Measurements from ENCODE around the gene TFF2.

TFF2 gene, protein sequence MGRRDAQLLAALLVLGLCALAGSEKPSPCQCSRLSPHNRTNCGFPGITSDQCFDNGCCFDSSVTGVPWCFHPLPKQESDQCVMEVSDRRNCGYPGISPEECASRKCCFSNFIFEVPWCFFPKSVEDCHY

GRCh38 chr21:42350927-42351426, at the start of gene TFF2:
Gene TFF2, minus strand, starts transcription at chr21:42350994. Its CDS starts 37 bp downstream, at chr21:42350957.
- no peak for DNase-seq

- no peak for DNase-seq
Measured at GRCh38 chr21:42400525-42400924, 49.7 kb upstream of the TFF2 start.

- DNase-seq, result no peak
Measured at GRCh38 chr21:42398436-42399028, 47.7 kb upstream of the TFF2 start.

- DNase-seq, result no peak
Measured at GRCh38 chr21:42397746-42398394, 47.1 kb upstream of the TFF2 start.

DNA sequence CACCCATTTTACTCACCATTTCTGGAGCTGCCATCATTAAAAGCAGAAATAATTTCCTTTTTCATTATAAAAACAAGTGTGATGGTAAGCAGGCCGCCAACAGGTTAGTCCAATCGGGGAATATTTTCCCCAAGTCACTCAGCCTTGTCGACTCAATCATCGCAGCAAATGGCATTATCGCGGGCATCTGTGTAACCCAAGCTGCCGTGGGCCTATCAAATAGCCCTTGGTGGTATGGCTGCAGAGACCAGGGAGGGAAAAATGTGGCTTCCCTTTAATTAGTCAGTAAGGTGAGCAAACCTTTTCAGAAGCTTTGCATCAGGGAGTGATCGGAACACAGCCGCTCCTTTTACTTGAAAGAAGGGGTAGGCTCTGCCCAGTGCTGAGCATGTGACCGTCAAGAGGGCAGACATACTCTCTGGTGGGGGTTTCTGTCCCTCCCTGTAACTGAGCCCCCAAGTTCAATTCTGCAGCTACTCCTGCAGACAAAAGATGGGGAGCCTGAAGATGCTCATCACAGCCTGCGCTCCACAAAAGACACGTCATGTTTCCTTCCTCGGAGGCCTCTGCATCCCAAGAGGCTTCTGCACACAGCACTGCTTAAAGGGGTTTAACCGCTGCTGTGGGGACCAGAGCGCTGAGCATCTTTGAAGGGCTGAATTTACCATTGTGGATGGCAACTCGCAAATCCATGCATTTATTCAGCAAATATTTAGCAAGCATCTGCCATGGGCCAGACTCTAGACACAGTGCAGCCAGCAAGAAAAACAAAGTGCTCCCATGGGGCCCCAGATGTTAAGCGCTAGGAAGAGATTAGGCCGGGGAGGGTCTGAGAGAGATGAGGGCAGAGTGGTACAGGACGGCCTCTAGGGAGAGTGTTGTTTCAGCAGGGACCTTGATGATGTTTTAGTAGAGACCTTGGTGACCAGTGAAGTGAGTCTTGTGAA, 46.3 kb upstream of the TFF2 start:
- no peak for DNase-seq

- no peak for DNase-seq
Measured at GRCh38 chr21:42395905-42396651, 45.3 kb upstream of the TFF2 start, which contains the start of gene TMPRSS3. Gene TMPRSS3, minus strand, starts transcription at chr21:42396052. Its CDS starts 635 bp downstream, at chr21:42395417.

- no peak for DNase-seq
Measured at GRCh38 chr21:42395302-42395701, 44.5 kb upstream of the TFF2 start.

- DNase-seq, result no peak
Measured at GRCh38 chr21:42393443-42393950, 42.7 kb upstream of the TFF2 start.

DNA sequence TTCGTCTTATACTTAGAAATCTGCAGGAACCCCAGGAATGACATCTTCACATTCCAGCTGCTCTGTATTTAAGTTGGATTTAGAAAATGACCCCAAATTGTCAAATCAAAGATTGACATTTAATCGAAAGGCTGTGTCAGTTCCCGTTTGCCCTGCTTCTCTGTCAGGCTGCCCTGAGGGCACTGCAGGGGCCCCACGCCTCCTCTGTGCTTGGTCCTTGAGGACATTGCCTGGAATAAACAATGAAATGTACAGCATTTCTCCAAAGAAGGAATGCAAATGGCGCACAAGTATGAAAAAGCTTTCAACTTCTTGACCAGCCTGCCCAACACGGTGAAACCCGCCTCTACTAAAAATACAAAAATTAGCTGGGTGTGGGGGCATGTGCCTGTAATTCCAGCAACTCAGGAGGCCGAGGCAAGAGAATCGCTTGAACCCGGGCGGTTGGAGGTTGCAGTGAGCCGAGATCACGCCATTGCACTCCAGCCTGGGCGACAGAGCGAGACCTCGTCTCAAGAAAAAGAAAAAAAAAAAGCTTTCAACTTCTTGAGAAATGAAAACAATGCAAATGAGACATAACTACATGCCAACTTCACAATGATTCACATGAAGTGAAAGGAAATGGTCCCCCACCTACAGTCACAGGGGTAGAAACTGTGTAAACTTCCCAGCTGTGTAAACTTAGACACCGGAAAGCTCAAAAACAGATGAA, 42.1 kb upstream of the TFF2 start:
- DNase-seq, result no peak

- DNase-seq, result no peak
Measured at GRCh38 chr21:42391297-42391696, 40.5 kb upstream of the TFF2 start.

DNA sequence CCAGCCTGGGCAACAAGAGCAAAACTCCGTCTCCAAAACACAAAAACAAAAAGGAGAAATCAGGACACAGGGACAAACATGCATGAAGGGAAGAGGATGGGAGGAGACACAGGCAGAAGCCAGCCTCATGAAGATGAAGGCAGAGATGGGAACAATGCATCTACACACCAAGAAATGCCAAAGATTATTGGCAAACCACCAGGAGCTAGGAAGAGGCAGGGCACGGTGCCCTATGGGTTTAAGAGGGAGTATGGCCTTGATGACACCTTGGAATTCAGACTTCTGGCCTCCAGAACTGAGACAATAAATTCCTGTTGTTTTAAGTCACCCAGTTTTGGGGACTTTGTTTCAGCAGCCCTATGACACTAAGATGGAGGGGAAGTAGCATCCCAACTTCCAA, 39.9 kb upstream of the TFF2 start:
- no peak for DNase-seq

- DNase-seq, result no peak
Measured at GRCh38 chr21:42390193-42390592, 39.4 kb upstream of the TFF2 start.

- DNase-seq, result no peak
Measured at GRCh38 chr21:42389449-42389835, 38.6 kb upstream of the TFF2 start.

- no peak for DNase-seq
Measured at GRCh38 chr21:42388740-42389448, 38.1 kb upstream of the TFF2 start.

DNA sequence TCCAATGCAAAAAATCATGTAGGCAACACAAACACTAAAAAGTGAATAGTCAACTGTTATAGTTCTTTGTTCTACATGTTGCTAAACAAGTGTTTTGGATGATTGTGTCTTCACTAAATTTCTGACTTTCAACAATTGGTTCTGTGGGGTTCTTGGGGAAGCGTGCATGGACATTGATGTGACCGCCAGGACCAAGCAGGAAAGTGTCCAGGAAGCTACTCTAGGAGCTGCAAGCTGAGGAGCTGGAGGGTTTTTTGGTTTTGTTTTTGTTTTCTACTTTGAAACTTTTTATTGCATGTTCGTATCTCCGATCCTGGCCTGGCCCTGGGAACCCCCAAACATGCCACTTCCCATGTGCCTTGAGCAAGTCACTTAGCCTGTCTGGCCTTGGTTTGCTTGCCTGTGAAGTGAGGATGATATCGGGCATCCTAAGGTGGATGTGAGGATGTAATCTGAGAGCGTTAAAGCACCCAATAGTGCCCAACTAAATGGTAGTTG, 37.1 kb upstream of the TFF2 start:
- DNase-seq, result no peak

GRCh38 chr21:42387164-42387563, 36.4 kb upstream of the TFF2 start:
- DNase-seq, result no peak

GRCh38 chr21:42386034-42386591, 35.3 kb upstream of the TFF2 start:
- DNase-seq, result no peak

GRCh38 chr21:42385619-42386018, 34.8 kb upstream of the TFF2 start:
- no peak for DNase-seq

DNA sequence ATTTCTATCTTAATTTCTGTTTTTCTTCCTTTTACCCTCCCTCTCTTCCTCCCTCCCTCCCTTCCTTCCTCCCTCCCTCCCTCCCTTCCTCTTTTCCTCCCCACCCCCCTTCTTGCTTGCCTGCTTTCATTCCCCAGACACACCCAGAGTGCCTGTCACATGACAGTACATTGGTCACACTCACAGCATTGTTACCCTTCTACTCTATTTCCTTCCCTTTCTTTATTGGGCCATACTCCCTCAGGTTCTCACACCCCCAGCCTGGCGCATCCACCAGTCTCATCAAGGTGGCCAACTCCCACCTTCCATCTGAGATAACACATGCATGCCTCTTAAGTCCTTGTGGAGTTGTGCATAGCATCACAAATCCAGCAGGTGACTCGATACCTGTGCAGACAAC, 34.2 kb upstream of the TFF2 start:
- DNase-seq, result no peak
